HEK293 (cell line): ENCODE measurements around the gene PSMA7.

Source experiments
- BCL6B ChIP-seq: fragments of 450-650 bp; formaldehyde crosslinking; IDR thresholded peaks from 2 replicates; pipeline ENCODE4 v1.5.1; 2017; ENCODE audit warnings: missing biosample characterization, missing genetic modification characterization
- ELK4 ChIP-seq: IDR thresholded peaks from 2 replicates; pipeline ENCODE4 v1.6.1; 2011; ENCODE audit warnings: mild to moderate bottlenecking, low read depth, low read length, borderline replicate concordance
- FEZF1 ChIP-seq: fragments of 450-650 bp; formaldehyde crosslinking; IDR thresholded peaks from 2 replicates; pipeline ENCODE4 v1.5.1; 2016; ENCODE audit warnings: missing biosample characterization, missing genetic modification characterization
- IKZF3 ChIP-seq: fragments of 450-650 bp; IDR thresholded peaks from 2 replicates; pipeline ENCODE4 v1.5.0; 2018; ENCODE audit warnings: missing biosample characterization, mild to moderate bottlenecking, missing genetic modification characterization, moderate library complexity
- INSM2 ChIP-seq: fragments of 450-650 bp; formaldehyde crosslinking; IDR thresholded peaks from 2 replicates; pipeline ENCODE4 v1.5.1; 2016; ENCODE audit warnings: missing biosample characterization, missing genetic modification characterization
- KLF1 ChIP-seq: fragments of 450-650 bp; formaldehyde crosslinking; IDR thresholded peaks from 2 replicates; pipeline ENCODE4 v1.5.1; 2016; ENCODE audit warnings: missing biosample characterization, missing genetic modification characterization
- SP7 ChIP-seq: fragments of 450-650 bp; formaldehyde crosslinking; IDR thresholded peaks from 2 replicates; pipeline ENCODE4 v1.5.1; 2016; ENCODE audit warnings: missing biosample characterization, missing genetic modification characterization
- ZBTB10 ChIP-seq: fragments of 450-650 bp; formaldehyde crosslinking; IDR thresholded peaks from 2 replicates; pipeline ENCODE4 v1.5.1; 2016; ENCODE audit warnings: missing biosample characterization, missing genetic modification characterization
- ZBTB26 ChIP-seq: fragments of 450-650 bp; formaldehyde crosslinking; optimal IDR thresholded peaks from 2 replicates; pipeline ENCODE3; 2016; ENCODE audit warnings: missing biosample characterization, mild to moderate bottlenecking, missing genetic modification characterization
- ZNF140 ChIP-seq: fragments of 450-650 bp; formaldehyde crosslinking; IDR thresholded peaks from 2 replicates; pipeline ENCODE4 v1.5.1; 2016; ENCODE audit warnings: missing biosample characterization, missing genetic modification characterization
- ZNF146 ChIP-seq: fragments of 450-650 bp; formaldehyde crosslinking; IDR thresholded peaks from 2 replicates; pipeline ENCODE4 v1.5.1; 2016; ENCODE audit warnings: missing biosample characterization, missing genetic modification characterization
- ZNF157 ChIP-seq: fragments of 450-650 bp; formaldehyde crosslinking; IDR thresholded peaks from 2 replicates; pipeline ENCODE4 v1.5.1; 2016; ENCODE audit warnings: missing biosample characterization, missing genetic modification characterization
- ZNF202 ChIP-seq: fragments of 450-650 bp; formaldehyde crosslinking; IDR thresholded peaks from 2 replicates; pipeline ENCODE4 v1.5.1; 2016; ENCODE audit warnings: missing biosample characterization, missing genetic modification characterization, borderline replicate concordance
- ZNF280D ChIP-seq: fragments of 450-650 bp; formaldehyde crosslinking; IDR thresholded peaks from 2 replicates; pipeline ENCODE4 v1.5.1; 2016; ENCODE audit warnings: missing biosample characterization, missing genetic modification characterization
- ZNF518A ChIP-seq: fragments of 450-650 bp; formaldehyde crosslinking; conservative IDR thresholded peaks from 2 replicates; pipeline ENCODE4 v1.5.1; 2016; ENCODE audit warnings: low read depth, missing biosample characterization, missing genetic modification characterization
- ZNF580 ChIP-seq: fragments of 450-650 bp; formaldehyde crosslinking; IDR thresholded peaks from 2 replicates; pipeline ENCODE4 v1.5.1; 2016; ENCODE audit warnings: missing biosample characterization, missing genetic modification characterization
- ZNF596 ChIP-seq: fragments of 450-650 bp; IDR thresholded peaks from 2 replicates; pipeline ENCODE4 v1.5.0; 2018; ENCODE audit warnings: missing biosample characterization, mild to moderate bottlenecking, missing genetic modification characterization, moderate library complexity
- ZNF621 ChIP-seq: fragments of 450-650 bp; formaldehyde crosslinking; IDR thresholded peaks from 2 replicates; pipeline ENCODE4 v1.5.1; 2017; ENCODE audit warnings: missing biosample characterization, missing genetic modification characterization
- ZNF629 ChIP-seq: fragments of 450-650 bp; formaldehyde crosslinking; IDR thresholded peaks from 2 replicates; pipeline ENCODE4 v1.5.1; 2017; ENCODE audit warnings: missing biosample characterization, missing genetic modification characterization
- ZNF658 ChIP-seq: fragments of 450-650 bp; formaldehyde crosslinking; IDR thresholded peaks from 2 replicates; pipeline ENCODE4; 2016; ENCODE audit warnings: missing biosample characterization, missing genetic modification characterization
- ZSCAN30 ChIP-seq: fragments of 450-650 bp; IDR thresholded peaks from 2 replicates; pipeline ENCODE4 v1.5.1; 2018; ENCODE audit warnings: missing biosample characterization, mild to moderate bottlenecking, missing genetic modification characterization, moderate library complexity

Gene PSMA7

GRCh38 chr20:62088258-62089127 is 54.7 kb downstream of the PSMA7 start (continued):
- no peak for TF ChIP-seq ZNF140 (tag by site-specific recombination)
- peak; percentile 78 for TF ChIP-seq ZBTB10 (tag by site-specific recombination)
- 0 out of 2 replicates have a peak, but pooled peaks have one; percentile 29 for TF ChIP-seq ZNF518A (tag by site-specific recombination)
- no peak for TF ChIP-seq ZNF596 (tag by site-specific recombination)
- TF ChIP-seq ZNF629: peak; percentile 100
- TF ChIP-seq ELK4: no peak
- TF ChIP-seq BCL6B (tag by site-specific recombination): no peak
- peak; percentile 90; the same call in 1 of the 2 replicates for TF ChIP-seq ZNF621 (tag by site-specific recombination)
- peak; percentile 99 for TF ChIP-seq SP7 (tag by site-specific recombination)
- peak; percentile 2 for TF ChIP-seq ZBTB26 (tag by site-specific recombination)
- no peak for TF ChIP-seq FEZF1 (tag by site-specific recombination)
- TF ChIP-seq INSM2 (tag by site-specific recombination): peak; percentile 99
- TF ChIP-seq ZNF580 (tag by site-specific recombination): no peak
- TF ChIP-seq ZNF202: no peak
- TF ChIP-seq KLF1: no peak
- peak; percentile 35; the same call in 1 of the 2 replicates for TF ChIP-seq ZNF658 (tag by site-specific recombination)
- TF ChIP-seq ZNF280D (tag by site-specific recombination): peak; percentile 43; the same call in 1 of the 2 replicates
- no peak; the same call in 1 of the 2 replicates for TF ChIP-seq ZNF157 (tag by site-specific recombination)
- TF ChIP-seq ZNF146 (tag by site-specific recombination): no peak; the same call in 1 of the 2 replicates
- no peak for TF ChIP-seq ZSCAN30 (tag by site-specific recombination)
- TF ChIP-seq IKZF3 (tag by site-specific recombination): peak; percentile 46; the same call in 1 of the 2 replicates
